ENCODE measurements around the gene MTHFD1L. TPM values are rescaled to one million over a fixed set of nuclear protein-coding genes. Genes with fewer than 3 reads are reported as not detected.
A peak's percentile ranks its signal among the peaks of the same experiment; 100 is the strongest.

MTHFD1L gene
- total RNA-seq, 1 donor from 2014 or later, result 3.1 TPM

DNA sequence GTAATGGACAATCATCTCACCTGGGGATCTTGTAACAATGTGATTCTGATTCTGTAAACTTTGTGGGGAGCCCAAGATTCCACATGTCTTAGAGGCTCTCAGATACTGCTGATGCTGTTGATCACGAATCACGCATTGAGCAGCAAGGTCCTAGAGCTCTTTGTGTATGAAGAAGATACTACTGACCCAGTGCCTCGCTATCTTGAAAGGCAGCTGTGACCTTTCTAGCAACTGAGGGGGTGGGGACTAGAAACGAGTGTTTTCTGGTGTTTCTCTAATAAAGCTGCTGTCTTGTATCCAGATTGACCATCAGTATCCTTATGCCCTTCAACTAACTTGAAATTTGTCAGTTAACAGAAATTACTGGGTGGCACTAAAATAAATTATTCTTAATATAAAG is 142.9 kb downstream of the MTHFD1L start:
- intact Hi-C loops (cut with micrococcal nuclease), result no loop called here
- TF ChIP-seq, protein P1, sequence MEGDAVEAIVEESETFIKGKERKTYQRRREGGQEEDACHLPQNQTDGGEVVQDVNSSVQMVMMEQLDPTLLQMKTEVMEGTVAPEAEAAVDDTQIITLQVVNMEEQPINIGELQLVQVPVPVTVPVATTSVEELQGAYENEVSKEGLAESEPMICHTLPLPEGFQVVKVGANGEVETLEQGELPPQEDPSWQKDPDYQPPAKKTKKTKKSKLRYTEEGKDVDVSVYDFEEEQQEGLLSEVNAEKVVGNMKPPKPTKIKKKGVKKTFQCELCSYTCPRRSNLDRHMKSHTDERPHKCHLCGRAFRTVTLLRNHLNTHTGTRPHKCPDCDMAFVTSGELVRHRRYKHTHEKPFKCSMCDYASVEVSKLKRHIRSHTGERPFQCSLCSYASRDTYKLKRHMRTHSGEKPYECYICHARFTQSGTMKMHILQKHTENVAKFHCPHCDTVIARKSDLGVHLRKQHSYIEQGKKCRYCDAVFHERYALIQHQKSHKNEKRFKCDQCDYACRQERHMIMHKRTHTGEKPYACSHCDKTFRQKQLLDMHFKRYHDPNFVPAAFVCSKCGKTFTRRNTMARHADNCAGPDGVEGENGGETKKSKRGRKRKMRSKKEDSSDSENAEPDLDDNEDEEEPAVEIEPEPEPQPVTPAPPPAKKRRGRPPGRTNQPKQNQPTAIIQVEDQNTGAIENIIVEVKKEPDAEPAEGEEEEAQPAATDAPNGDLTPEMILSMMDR (IDR thresholded peaks at IDR 0.05; ENCODE audit: borderline replicate concordance), result no peak
- peaks cover 19% of the 10 kb centered on the region for H3K4me1 ChIP-seq
- no peaks in the 10 kb centered on the region for H3K9me3 ChIP-seq (replicated peaks)
- no peak overlapping the region for H3K4me3 ChIP-seq
- H3K27me3 ChIP-seq (ENCODE audit: low read depth), result no peaks in the 10 kb centered on the region
- H3K27ac ChIP-seq (replicated peaks), result no peak overlapping the region
- H3K36me3 ChIP-seq, result no peaks in the 10 kb centered on the region
- DNase-seq, result no peak

DNA sequence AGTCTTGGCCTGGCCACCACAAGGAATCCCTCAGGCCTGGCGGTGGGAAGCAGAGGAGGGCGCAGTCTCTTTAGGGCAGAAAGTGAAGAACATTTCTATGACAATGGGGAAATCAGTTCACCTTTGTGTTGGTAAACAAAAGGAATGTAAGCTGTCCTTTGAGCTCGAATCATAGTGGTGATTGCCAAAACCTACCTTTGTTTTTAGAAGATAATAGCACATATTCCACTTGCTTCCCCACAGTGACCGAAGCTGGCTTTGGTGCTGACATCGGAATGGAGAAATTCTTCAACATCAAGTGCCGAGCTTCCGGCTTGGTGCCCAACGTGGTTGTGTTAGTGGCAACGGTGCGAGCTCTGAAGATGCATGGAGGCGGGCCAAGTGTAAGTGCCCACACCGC is 144.1 kb downstream of the MTHFD1L start:
- H3K4me3 ChIP-seq, result no peak overlapping the region
- no peak for DNase-seq
- no peak overlapping the region for H3K27ac ChIP-seq (replicated peaks)
- intact Hi-C loops (cut with micrococcal nuclease), result no loop called here
- no peaks in the 10 kb centered on the region for H3K9me3 ChIP-seq (replicated peaks)
- H3K4me1 ChIP-seq, result peaks cover 16% of the 10 kb centered on the region
- no peaks in the 10 kb centered on the region for H3K27me3 ChIP-seq (ENCODE audit: low read depth)
- no peaks in the 10 kb centered on the region for H3K36me3 ChIP-seq
- TF ChIP-seq, protein P1 (IDR thresholded peaks at IDR 0.05; ENCODE audit: borderline replicate concordance), result no peak

DNA sequence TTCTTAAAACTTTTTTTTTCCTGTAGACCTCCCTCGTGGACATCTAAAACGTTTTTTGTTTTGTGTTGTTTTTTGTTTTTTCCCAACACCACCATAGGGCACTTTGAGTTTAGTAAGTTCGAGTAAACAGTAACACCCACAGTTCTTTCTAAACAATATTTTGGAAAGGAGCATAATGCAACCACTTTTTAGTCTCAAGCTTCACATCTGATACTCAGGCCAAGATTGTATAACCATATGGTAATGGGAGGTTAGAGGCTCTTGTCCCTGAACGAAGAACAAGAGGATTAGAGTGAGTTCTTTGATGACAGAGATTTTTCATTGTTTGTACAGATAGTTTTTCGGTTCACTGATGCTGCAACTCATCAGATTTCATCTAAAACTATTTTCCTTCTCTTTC is 144.6 kb downstream of the MTHFD1L start:
- intact Hi-C loops (cut with micrococcal nuclease), result loop anchor here (5.0 kb wide), 2 partner anchors 118 to 312 kb away; no protein-coding TSS in a partner anchor
- TF ChIP-seq, protein P1 (IDR thresholded peaks at IDR 0.05; ENCODE audit: borderline replicate concordance), result no peak

DNA sequence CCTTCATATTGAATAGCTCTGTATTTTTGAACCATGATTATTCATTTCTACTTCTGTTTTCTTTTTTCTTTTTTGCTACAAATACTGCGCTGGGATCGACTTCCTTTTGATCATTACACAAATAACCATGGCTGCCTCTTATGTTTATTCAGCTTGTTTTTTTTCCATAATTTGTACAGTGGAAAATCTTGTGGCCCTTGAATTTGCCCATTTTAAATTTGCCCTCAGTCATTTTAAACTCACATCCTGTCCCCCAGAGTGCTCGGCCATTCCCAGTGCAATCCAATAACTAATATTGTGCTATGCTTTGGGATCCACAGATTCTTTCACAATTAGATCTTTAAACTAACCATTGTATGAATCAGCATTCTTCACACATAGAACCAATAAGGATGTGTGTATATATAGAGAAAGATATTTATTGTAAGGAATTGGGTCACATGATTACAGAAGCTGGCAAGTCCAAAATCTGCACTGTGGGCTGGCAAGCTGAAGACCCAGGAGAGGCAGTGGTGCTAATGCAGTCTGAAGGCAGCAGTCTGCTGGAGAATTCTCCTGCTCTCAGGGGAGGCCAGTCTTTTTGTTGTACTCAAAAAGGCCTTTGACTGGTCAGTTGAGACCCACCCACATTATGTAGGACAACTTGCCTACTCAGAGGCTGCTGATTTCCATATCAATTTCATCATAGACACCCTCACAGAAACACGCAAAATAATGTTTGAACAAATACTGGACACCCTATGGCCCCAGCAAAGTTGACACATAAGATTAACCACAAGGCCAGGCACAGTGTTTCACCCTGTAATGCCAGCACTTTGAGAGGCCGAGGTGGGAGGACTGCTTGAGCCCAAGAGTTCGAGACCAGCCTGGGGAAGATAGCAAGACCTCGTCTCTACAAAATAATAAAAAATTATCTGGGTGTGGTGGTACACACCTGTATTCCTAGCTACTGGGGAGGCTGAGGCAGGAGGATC is 147.1 kb downstream of the MTHFD1L start:
- intact Hi-C loops (cut with micrococcal nuclease), result loop anchor here (5.0 kb wide), 2 partner anchors 120 to 310 kb away; no protein-coding TSS in a partner anchor
- Histone ChIP-seq H3K36me3 (no peaks in the 10 kb centered on the region), H3K27ac (replicated peaks) (no peak overlapping the region), H3K4me3 (no peak overlapping the region), H3K9me3 (replicated peaks) (no peaks in the 10 kb centered on the region), H3K4me1 (peaks cover 7% of the 10 kb centered on the region), H3K27me3 (ENCODE audit: low read depth) (no peaks in the 10 kb centered on the region)
- TF ChIP-seq, protein P1 (IDR thresholded peaks at IDR 0.05; ENCODE audit: borderline replicate concordance), result no peak
- no peak for DNase-seq

More for the DNA sequence above, 144.6 kb downstream of the MTHFD1L start:
- no peak overlapping the region for H3K27ac ChIP-seq (replicated peaks)
- H3K4me3 ChIP-seq, result no peak overlapping the region
- H3K36me3 ChIP-seq, result no peaks in the 10 kb centered on the region
- H3K9me3 ChIP-seq (replicated peaks), result no peaks in the 10 kb centered on the region
- no peak for DNase-seq
- H3K4me1 ChIP-seq, result peaks cover 15% of the 10 kb centered on the region
- no peaks in the 10 kb centered on the region for H3K27me3 ChIP-seq (ENCODE audit: low read depth)

DNA sequence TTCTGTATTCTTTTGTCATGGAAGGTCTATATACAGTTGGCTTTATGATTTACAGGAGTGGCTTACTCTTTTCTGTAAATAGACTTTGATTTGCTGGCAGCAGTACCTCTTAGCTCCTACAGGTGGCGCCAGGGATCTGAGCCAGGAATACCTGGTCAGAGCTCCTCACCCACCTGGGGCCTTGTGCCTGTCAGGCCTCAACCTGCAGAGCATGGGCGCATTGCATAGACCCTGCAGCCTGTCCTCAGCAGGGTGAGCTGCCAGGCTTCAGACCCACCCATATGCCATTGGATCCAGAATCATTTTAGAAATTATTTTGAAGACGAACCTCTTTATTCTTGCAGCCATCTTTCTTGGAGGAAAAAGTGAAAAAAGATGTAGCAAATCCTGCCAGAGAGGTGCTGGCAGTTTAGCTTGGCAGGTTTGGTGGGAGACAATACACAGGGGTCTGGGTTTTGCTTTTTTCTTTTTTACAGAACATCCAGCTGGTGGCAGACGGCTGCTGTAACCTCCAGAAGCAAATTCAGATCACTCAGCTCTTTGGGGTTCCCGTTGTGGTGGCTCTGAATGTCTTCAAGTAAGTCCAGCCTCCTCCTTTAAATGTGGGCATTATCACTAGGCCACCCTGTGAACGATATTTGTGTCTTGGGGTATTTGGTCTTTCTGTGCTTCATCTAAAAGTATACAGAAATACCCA is 149.1 kb downstream of the MTHFD1L start:
- Histone ChIP-seq H3K36me3 (no peaks in the 10 kb centered on the region), H3K4me3 (peak overlapping the region; percentile 24), H3K4me1 (peaks cover 7% of the 10 kb centered on the region), H3K27me3 (ENCODE audit: low read depth) (no peaks in the 10 kb centered on the region), H3K27ac (replicated peaks) (peak overlapping the region; percentile 2), H3K9me3 (replicated peaks) (no peaks in the 10 kb centered on the region)
- TF ChIP-seq, protein P1 (IDR thresholded peaks at IDR 0.05; ENCODE audit: borderline replicate concordance), result peak; percentile 100
- intact Hi-C loops (cut with micrococcal nuclease), result loop anchor here (5.0 kb wide), 2 partner anchors 122 to 308 kb away; no protein-coding TSS in a partner anchor
- DNase-seq, result peak; percentile 62
